Astrocyte of the hippocampus (primary cell): ENCODE results near the gene HES4.
"Not testable (repeated sequence)": the region's sequence is repeated elsewhere in the genome, so short reads cannot be mapped to it uniquely, and the experiment has no call there.

Experiments used
- DNase-seq: peaks from one replicate; pipeline ENCODE4 v3.0.0; 2011; ENCODE audit warnings: low read depth, low spot score

Gene HES4

DNA sequence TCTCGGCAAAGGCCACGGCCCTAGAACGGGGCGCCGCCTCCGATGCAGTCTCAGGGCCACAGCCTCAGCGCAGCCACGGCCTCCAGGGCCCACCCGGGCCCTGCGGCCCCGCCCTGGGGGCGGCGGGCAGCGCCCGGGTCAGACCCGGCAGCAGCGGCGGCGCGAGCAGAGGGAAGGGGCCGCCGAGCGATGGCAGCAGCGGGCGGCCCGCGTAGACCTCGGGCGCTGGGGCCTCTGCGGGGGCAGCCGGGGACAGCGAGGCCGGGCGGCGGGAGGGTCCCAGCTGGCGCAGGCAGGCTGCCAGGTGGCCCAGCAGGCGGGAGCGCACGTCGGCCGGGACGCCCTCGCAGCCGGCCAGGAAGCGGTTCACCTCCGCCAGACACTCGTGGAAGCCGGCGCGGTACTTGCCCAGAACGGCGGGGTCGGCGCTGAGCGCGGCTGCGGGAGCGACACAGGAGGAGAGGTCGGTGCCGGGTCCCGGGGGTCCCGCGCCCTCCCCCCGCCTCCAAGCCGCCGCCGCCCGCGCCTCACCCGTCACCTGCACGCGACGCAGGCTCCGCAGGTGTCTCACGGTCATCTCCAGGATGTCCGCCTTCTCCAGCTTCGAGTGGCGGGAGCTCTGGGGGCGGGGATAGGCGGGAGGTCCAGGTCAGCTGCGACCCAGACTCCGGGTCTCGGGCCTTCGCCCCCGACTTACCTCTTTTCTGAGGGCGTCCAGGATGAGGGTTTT, 737 bp downstream of the HES4 start:
- peak; percentile 66 for DNase-seq

DNA sequence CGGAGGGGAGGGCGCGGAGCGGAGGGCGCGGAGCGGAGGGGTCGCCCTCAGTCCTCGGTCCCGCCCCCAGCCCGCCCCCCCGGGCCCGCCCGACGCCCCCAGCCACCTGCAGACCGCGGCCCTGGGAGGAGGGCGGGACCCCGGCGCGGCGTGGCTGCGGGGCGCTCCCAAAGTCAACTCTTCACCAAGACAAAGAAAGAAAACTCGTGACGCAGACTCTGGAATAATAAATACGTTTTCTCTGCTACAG, 1.2 kb downstream of the HES4 start:
- DNase-seq = peak; percentile 64

DNA sequence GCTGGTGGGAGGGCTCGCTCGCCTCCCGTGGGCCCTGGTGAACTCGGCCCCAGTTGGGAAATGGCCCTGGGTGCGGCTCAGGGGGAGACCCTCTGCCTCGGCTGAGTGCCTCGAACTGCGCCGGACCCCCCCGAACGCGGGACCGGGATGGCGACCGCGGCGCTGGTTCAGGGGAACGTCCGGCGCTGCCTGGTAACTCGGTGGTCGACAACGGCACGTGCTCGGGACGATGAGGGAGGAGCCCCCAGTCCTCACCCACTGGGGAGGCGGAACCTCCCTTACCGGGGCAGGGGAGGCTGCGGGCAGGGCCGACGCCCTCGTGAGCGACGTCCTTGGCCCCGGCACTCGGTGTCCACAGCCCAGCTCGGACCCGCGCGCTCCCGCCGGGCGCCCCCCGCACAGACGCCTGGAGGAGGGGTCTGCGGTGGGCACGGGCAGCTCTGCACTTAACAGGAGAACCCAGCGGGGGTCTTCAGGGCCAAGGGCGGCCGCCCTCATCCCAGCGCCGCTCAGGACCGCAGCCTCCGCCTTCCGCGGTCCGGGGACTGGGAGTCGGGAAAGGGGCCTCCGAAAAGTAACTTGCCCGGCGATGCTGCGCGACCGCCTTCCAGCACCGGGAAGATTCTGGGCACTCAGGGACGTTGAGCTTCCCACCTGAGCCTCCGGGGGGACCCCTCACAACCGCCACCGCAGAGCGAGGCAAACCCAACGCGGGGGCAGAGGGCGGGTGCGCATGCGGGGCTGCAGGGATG, 1.7 kb downstream of the HES4 start:
- DNase-seq = peak; percentile 62

DNA sequence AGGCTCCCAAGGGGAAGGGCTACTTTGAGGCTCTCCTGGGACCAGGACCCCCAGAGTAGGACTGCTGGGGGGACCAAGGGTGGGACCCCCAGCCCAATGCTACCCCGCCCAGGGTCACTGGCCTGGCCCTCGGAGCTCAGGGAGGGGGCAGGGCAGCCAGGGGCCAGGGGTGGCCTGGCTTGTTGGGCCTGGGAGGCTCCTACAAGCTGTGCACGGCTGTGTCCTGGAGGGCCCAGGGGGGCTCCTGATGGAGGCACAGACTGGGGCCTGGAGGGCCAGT, 2.2 kb downstream of the HES4 start:
- peak; percentile 24 for DNase-seq

DNA sequence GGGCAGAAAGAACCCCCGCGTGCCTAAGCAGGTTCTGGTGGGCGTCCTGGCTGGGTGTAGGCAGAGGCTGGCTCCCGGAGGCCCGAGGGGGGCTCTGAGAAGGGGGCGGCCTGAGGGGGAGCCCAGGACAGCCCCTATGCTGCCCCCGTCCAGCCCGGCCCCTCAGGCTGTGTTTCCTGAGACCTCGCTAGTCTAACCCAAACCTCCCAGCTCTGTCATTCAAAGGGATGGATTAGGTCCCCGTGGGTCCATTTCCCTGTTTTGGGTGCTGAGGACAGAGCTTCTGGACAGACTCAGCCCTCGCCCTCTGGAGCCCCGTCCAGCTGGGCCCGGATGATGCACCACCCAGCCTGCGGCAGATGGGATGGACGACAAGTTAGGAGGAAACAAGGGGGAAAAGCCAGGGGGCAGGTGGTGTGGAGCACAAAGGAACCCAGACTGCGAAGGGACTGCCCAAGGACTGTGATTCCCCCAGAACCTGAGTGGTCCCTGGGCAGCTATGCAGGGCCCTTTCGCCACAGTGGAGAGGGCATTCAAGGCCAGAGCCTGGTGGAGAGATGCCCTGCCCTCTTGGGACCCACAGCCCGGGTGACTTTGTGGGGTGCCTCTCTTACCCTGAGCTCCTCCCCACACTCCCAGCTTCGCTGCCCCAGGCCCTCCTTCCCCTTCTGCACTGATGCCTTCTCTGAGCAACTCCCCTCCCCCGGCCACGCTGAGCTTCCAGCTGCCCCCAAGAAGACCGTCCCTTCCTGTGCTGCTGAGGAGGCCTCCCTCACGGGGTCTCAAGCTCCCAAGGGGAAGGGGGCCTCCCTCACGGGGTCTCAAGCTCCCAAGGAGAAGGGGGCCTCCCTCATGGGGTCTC, 2.8 kb downstream of the HES4 start:
- peak; percentile 28 for DNase-seq

DNA sequence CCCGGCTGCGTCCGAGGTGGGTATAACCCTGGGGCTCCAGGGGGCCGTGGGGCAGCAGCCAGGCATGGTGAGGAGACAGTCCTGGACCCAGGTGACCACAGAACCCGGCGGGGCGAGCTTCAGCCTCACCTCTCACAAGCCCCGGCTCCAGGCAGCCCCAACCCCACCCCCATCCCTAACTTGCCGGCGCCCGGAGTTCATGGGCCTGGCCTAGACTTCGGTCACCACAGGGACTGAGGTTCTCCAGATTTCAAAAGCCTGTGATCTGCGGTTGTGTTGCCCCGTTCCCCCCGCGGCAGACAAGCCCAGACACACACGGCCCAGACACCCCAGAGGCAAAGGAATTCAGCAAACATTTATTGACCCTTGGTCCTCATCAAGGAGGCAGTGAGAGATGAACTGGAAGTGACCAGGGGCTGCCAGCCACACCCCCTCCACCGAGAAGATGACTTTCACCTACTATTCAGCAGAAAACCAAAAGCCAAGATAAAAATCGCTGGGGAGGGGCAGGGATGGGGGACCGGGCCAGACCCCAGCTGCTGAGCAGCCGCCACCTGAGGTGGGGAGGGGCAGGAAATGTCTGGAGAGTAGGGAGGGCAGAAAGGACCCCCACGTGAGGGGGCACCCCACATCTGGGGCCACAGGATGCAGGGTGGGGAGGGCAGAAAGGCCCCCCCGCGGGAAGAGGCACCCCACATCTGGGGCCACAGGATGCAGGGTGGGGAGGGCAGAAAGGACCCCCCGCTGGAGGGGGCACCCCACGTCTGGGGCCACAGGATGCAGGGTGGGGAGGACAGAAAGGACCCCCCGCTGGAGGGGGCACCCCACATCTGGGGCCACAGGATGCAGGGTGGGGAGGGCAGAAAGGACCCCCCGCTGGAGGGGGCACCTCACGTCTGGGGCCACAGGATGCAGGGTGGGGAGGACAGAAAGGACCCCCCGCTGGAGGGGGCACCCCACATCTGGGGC, 3.9 kb downstream of the HES4 start:
- DNase-seq = peak; percentile 41

DNA sequence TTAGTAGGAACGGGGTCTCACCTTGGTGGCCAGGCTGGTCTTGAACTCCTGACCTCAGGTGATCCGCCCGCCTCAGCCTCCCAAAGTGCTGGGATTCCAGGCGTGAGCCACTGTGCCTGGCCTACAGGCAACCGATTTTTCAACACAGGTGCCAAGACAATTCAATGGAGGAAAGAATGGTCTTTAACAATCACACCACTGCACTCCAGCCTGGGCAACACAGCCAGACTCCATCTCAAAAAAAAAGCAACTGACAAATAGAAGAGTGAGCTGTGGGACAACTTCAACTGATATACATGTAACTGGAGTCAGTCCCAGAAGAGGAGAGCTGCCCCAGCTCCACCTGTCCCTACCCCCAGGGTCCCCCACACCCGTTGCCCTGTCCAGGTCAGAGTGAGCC, 5.4 kb downstream of the HES4 start:
- not testable (repeated sequence) for DNase-seq

DNA sequence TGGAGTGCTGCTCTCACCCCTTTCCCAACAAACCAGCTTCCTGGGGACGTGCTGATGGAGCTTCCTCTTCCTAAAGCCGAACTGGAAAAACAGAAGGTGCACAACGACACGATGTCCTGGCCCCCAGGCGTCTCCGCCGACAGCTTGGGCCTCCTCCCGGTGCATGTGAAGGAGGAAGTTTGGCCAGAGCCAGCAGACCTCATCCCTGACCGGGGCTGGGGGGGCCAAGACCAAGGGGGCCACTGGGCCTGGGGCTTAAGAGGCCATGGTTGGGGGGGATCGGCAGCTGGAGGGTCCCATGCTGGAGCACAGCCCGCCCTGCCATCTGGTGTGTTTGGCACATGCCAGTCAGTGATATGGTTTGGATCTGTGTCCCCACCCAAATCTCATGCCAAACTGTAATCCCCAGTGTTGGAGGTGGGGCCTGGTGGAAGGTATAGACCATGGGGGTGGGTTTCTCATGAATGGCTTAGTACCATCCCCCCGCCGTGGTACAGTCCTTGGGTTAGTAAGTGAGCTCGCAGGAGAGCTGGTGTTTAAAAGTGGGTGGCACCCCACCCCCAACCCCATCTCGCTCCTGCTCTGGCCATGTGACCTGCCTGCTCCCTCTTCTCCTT, 6.4 kb downstream of the HES4 start:
- no peak for DNase-seq

DNA sequence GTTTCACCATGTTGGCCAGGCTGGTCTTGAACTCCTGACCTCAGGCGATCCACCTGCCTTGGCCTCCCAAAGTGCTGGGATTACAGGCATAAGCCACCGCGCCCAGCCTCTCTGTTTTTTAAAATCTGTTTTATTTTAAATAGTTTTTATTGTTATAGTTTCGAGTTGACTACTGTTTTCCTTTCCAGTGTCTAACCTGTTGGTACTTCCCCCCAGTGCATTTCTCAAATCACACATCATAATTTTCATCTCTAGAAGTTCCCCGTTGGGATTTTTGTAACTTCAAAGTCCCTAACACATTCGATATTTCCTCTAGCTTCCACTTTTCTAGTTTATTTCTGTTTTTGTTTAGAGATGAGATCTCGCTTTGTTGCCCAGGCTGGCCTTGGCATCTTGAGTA, 7.5 kb downstream of the HES4 start:
- DNase-seq = no peak

DNA sequence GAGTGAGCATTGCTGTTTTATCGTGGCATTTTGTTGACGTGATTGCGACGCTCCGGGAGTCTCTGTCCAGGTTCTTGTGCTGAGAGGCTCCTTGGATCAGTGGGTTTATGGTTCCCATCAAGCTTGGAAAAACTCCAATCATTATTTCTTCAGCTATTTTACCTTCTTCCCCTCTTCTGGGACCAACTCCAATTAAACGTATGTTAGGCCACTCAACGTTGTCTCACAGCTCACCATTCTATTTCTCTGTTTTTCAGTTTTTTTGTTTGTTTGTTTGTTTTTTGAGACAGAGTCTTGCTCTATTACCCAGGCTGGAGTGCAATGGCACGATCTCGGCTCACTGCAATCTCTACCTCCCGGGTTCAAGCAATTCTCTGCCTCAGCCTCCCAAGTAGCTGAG, 8.0 kb downstream of the HES4 start:
- DNase-seq = no peak

DNA sequence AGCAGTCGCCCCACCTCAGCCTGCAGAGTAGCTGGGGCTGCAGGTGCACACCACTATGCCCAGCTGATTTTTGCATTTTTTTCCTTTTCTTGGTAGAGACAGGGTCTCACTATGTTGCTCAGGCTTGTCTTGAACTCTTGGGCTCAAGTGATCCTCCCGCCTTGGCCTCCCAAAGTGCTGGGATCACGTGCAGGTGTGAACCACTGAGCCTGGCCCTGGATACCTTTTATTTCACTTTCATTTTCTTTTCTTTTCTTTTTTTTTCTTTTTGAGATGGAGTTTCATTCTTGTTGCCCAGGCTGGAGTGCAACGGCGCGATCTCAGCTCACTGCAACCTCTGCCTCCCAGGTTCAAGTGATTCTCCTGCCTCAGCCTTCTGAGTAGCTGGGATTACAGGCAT, 8.6 kb downstream of the HES4 start:
- not testable (repeated sequence) for DNase-seq

DNA sequence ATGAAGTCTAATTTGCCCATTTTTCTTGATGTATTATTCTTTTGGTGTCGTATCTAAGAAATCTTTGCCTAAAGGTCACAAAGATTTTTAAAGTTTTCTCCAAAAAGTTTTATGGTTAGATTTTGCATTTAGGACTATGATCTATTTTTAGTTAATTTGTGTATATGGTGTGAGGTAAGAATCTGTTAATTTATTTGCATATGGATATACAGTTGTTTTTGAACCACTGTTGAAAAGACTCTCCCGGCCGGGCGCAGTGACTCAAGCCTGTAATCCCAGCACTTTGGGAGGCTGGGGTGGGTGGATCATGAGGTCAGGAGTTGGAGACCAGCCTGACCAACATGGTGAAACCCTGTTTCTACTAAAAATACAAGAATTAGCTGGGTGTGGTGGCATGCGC, 11.8 kb downstream of the HES4 start:
- DNase-seq = not testable (repeated sequence)

DNA sequence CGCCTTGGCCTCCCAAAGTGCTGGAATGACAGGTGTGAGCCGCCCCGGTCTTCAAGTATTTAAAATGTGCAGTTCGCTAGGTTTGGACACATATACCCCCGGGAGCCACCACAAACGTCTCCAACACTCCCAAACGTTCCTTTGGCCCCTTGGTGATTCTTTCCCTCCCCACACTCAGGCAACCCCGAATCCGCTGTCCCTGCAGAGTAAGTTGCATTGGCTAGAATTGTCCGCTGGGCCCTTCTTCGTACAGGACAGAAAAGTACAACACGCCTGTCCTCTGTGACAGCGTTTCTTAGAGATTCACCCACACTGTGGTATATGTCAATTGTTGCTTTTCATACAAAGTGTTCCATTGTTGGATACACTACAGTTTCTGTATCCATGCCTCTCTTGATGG, 14.8 kb downstream of the HES4 start:
- DNase-seq = no peak

DNA sequence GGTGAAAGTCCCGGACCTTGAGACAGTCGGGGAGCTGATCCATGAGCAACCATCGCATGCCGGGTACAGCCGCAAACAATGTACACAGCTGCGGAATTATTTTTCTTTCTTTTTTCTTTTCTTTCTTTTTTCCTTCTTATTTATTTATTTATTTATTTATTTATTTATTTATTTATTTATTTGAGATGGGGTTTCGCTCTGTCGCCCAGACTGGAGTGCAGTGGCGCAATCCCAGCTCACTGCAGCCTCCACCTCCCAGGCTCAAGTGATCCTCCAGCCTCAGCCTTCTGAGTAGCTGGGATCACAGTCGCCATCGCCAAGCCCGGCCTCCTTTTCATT, 15.5 kb downstream of the HES4 start:
- DNase-seq = no peak

DNA sequence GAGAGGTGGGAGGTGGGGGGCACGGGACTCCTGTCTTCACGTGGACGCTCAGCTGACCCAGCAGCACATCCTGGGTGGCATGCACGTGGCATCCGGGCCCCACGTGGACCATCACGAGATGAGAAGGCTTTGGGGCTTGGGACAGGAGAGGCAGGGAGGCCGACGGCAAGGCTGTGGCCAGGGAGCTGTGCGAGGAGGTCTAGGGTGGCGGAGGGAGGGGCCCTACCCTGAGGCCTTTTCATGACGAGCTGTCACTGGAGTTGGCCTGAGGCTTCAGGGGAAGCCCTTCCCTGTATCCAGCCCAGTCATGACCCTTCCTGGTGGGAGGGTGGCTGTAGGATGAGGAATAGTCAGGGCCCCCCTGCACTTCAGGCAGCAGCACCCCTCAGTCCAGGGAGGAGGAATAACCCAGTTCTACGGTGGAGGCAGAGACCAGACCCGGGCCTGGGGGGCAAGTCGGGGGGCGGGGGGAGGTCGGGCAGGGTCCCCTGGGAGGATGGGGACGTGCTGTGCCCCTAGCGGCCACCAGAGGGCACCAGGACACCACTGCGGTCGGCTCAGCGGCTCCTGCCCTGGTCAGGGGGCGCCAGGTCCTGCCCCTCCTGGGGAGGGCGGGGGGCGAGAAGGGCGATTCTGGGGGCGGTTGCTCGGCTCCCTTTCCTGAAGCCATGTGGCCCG, 16.0 kb downstream of the HES4 start:
- DNase-seq = peak; percentile 58

DNA sequence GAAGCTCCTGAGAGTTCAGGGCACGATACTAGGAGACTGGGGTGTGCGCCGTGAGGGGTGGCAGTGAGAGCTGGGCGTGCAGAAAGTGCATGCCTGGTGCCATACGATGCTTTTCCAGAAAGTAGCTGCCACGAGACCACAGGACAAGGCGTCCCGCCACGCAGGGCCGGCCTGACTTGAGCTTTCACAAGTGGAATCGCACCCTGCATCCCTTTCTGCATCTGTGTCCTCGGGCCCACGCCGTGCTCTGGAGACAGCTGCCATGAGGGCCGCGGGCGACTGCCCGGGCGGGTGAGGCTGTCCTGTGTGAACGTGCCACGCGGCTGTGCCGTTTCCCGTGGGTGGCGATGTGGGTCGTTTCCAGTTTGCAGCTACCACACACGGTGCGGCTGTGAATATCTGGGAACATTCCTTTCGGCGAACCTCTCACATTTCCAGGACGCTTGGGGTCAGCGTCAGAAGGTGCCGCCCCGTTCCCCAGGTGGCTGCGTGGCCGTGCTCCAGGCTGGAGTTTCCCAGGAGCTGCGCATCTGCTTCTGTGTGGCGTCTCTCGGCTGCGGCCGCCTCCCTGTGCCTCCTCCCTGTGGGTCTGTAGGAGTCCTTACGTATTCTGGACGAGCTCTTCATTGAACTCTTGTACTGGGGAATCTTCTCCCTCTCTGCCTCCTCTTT, 17.0 kb downstream of the HES4 start:
- no peak for DNase-seq

DNA sequence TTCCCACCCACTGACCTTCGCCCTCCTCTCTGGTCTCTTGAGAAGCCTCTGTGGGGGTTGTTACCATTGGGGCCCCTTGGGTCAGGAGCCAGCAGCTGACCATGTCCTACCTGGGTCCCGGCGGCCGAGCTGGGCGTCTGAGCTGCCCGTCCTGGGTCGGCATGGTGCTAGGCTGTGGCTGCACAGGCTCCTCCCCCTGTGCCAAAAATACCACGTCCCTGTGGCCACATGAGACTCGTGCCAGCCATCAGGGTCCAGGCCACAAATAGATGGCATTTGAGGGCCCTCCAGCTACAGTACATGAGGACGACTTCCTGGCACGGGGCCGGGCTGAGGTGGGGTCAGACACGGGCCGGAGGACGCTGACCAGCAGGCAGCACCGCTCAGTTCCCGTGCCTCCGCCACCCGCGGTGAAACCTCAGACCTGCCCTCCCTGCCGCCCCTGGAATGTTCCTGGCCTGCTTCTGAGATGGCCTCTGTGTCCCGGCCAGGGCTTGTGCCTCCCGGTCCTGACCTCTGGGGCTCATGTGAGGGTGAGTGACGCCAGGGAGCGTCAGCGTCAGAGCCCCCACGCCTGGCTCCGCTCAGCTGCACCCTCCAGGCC, 17.8 kb downstream of the HES4 start, which contains the start of gene PERM1:
Gene PERM1, minus strand, starts transcription at position 139 of the 604 bp plus-strand sequence. CDS start 1,064 bp downstream, outside the sequence.
- no peak for DNase-seq

DNA sequence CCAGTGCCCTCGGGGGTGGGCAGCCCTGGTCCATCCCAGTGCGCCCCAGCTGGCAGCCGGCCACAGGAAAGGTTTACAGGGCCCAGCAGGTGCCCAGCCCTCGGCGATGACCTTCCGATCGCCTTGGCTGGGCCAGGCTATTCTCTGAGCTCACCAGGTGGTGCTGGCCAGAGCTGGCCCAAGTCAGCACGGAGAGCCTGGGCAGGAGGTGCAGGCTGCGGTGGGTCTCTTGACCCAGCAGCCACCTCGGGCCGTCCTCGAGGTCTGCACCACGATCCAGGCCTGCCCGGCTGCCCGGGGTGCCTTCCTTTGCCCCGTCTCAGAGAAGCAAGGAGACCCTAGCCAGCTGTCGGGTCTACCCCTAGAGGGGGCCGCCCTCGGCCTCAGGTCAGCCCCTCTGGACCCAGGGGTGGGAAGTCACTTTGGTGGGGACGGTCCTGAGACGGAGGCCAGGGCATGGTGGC, 18.4 kb downstream of the HES4 start:
- no peak for DNase-seq

DNA sequence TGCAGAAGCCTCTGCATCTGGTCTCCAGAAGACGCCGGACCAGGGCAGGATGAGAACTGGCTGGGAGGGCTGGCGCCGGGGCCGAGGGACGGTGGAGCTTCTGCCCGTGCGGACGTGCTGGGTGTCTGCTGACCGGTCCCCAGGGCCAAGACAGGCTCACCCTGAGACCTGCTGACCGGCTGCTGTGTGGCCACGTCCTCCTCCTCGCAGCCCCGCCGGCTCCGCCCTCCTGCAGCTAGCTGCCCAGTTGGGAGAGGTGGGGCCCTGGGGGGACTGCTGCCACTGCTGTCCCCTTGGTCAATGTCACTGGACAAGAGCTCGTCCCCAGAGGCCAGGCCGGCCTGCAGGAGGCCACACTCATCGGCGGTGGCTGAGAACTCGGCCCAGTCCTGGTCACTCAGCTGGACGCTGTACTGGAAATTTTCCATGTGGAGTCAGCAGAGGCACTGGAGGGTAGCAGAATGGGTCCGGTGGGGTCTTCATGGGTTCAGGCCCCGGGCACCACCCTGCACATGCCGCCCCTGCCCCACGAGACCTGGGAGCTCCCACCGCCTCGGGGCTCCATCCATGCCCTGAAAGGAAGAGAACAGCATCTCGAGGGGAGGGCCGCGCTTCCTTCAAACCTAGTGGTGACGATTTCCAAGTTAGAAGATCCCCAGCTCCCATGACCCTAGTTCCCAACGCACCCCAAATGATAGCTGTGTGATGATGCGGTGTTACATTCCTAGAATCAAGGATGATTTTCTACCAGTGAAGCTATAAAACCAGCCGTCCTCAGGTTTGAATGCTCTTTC, 19.1 kb downstream of the HES4 start:
- no peak for DNase-seq
